H1 (cell line): ENCODE data around the gene GRM1. TPM values are rescaled to one million over a fixed set of nuclear protein-coding genes. Genes with fewer than 3 reads are reported as not detected.

ENCODE experiments used
- CTCF ChIA-PET: fragments of 300-600 bp; sonication (Branson Sonifier 250); formaldehyde crosslinking; loops from one replicate; lab custom pipeline; 2021; ENCODE audit not compliant: partially characterized antibody; lab: Charles Lee
- POLR2A ChIA-PET: fragments of 300-600 bp; sonication (Branson Sonifier 250); formaldehyde crosslinking; loops from one replicate; lab custom pipeline; 2021; ENCODE audit warnings: inconsistent platforms; ENCODE audit not compliant: partially characterized antibody; lab: Charles Lee
- DNase-seq, 2 experiments: peaks; one replicate each; pipeline versions ENCODE4 v3.0.0 to v3.0.0-alpha.2; 2010 to 2022; ENCODE audit warnings: low spot score in 2 of 2, low read depth in 1 of 2, mixed read lengths in 1 of 2
- FAIRE-seq: peaks from 2 replicates; lab custom pipeline; 2011; peaks lifted over from hg19 to GRCh38; lab: Jason Lieb, UNC
- H2AFZ ChIP-seq: 2 replicates; pipeline ENCODE4 v1.8.1; 2012; ENCODE audit warnings: low read length, inconsistent platforms
- H2AK5ac ChIP-seq: 2 replicates; pipeline ENCODE4 v1.6.1; 2013; ENCODE audit warnings: low read depth, low read length
- H2BK120ac ChIP-seq: replicated peaks from 2 replicates; pipeline ENCODE3; 2013; ENCODE audit warnings: low read depth, low read length, inconsistent platforms
- H2BK12ac ChIP-seq: 2 replicates; pipeline ENCODE4 v1.6.1; 2013; ENCODE audit warnings: low read depth, low read length
- H2BK15ac ChIP-seq: 2 replicates; pipeline ENCODE4 v1.6.1; 2013; ENCODE audit warnings: low read length
- H2BK20ac ChIP-seq: 2 replicates; pipeline ENCODE4 v1.6.1; 2013; ENCODE audit warnings: low read length
- H2BK5ac ChIP-seq: 2 replicates; pipeline ENCODE4 v1.6.1; 2013; ENCODE audit warnings: low read depth, low read length
- H3K14ac ChIP-seq: 2 replicates; pipeline ENCODE4 v1.6.1; 2013; ENCODE audit warnings: inconsistent platforms; ENCODE audit not compliant: insufficient read length
- H3K18ac ChIP-seq: 2 replicates; pipeline ENCODE4 v1.6.1; 2013; ENCODE audit warnings: low read length; ENCODE audit errors: extremely low read depth
- H3K23ac ChIP-seq: 2 replicates; pipeline ENCODE4 v1.6.1; 2013; ENCODE audit warnings: inconsistent platforms; ENCODE audit not compliant: insufficient read length
- H3K23me2 ChIP-seq: 2 replicates; pipeline ENCODE4 v1.6.1; 2013; ENCODE audit warnings: low read depth, low read length
- H3K27ac ChIP-seq: 2 replicates; pipeline ENCODE4 v1.6.1; 2011; ENCODE audit warnings: low read depth, low read length, inconsistent platforms
- H3K27me3 ChIP-seq, 4 experiments: replicated peaks in 1 of 4; 1 replicate in 1 of 4; 2 replicates in 3 of 4; pipeline versions ENCODE4 v1.6.1 to v1.8.1; 2011 to 2013; ENCODE audit warnings: low read length in 3 of 4, mild to moderate bottlenecking in 3 of 4, inconsistent platforms in 2 of 4, mixed read lengths in 2 of 4, moderate library complexity in 1 of 4; ENCODE audit not compliant: control insufficient read depth in 3 of 4, insufficient read depth in 3 of 4; ENCODE audit errors: extremely low read depth in 1 of 4
- H3K36me3 ChIP-seq, 4 experiments: 2 replicates each; pipeline versions ENCODE4 v1.6.1 to v1.8.1; 2011 to 2013; ENCODE audit warnings: mild to moderate bottlenecking in 4 of 4, low read length in 3 of 4, moderate library complexity in 2 of 4, control low read depth in 1 of 4, inconsistent platforms in 1 of 4; ENCODE audit not compliant: insufficient read depth in 4 of 4, control insufficient read depth in 2 of 4
- H3K4ac ChIP-seq: replicated peaks from 2 replicates; pipeline ENCODE3; 2013; ENCODE audit warnings: low read length, low read depth, mixed read lengths, inconsistent platforms; ENCODE audit not compliant: insufficient read length
- H3K4me1 ChIP-seq, 4 experiments: replicated peaks in 1 of 4; 1 replicate in 1 of 4; 2 replicates in 3 of 4; pipeline versions ENCODE4 v1.6.1 to v1.8.1; 2011 to 2013; ENCODE audit warnings: low read length in 3 of 4, inconsistent platforms in 2 of 4, mixed read lengths in 1 of 4; ENCODE audit not compliant: insufficient read depth in 4 of 4, control insufficient read depth in 3 of 4
- H3K4me2 ChIP-seq, 2 experiments: 2 replicates each; pipeline versions ENCODE4 v1.6.1 to v1.8.1; 2011 to 2013; ENCODE audit warnings: low read depth in 2 of 2, low read length in 2 of 2, control low read depth in 1 of 2, inconsistent platforms in 1 of 2, mild to moderate bottlenecking in 1 of 2; ENCODE audit not compliant: insufficient read depth in 1 of 2
- H3K4me3 ChIP-seq, 4 experiments: fragments of 200-600, 300-600 bp in 1 of 4; sonication (generic), shearing (Covaris generic), sonication (Bioruptor Twin) in 1 of 4; 2 replicates each; pipeline versions ENCODE4 v1.5.1 to v1.8.1; 2011 to 2016; ENCODE audit warnings: low read length in 4 of 4, low read depth in 3 of 4, control low read depth in 2 of 4, inconsistent platforms in 2 of 4, mild to moderate bottlenecking in 2 of 4, mixed read lengths in 1 of 4, moderate library complexity in 1 of 4; ENCODE audit not compliant: insufficient read depth in 2 of 4; ENCODE audit errors: extremely low read depth in 1 of 4
- H3K56ac ChIP-seq: replicated peaks from 2 replicates; pipeline ENCODE3; 2013; ENCODE audit warnings: low read depth, mild to moderate bottlenecking, mixed read lengths, low read length, inconsistent platforms; ENCODE audit not compliant: insufficient read length
- H3K79me1 ChIP-seq: 2 replicates; pipeline ENCODE4 v1.6.1; 2013; ENCODE audit warnings: low read depth, low read length, control low read depth
- H3K79me2 ChIP-seq, 2 experiments: 2 replicates each; pipeline versions ENCODE4 v1.6.1 to v1.8.1; 2012 to 2013; ENCODE audit warnings: low read length in 2 of 2, mild to moderate bottlenecking in 2 of 2, inconsistent platforms in 1 of 2; ENCODE audit not compliant: insufficient read depth in 2 of 2, control insufficient read depth in 1 of 2
- H3K9ac ChIP-seq, 4 experiments: replicated peaks in 1 of 4; 1 replicate in 1 of 4; 2 replicates in 3 of 4; pipeline versions ENCODE4 v1.6.1 to v1.8.1; 2011 to 2013; ENCODE audit warnings: low read depth in 3 of 4, low read length in 3 of 4, control low read depth in 2 of 4, mild to moderate bottlenecking in 2 of 4, moderate library complexity in 2 of 4, inconsistent platforms in 1 of 4; ENCODE audit errors: extremely low read depth in 1 of 4
- H3K9me3 ChIP-seq, 2 experiments: 2 replicates each; pipeline versions ENCODE4 v1.6.1 to v1.8.1; 2012 to 2013; ENCODE audit warnings: mild to moderate bottlenecking in 2 of 2, moderate library complexity in 2 of 2, control low read depth in 1 of 2, inconsistent platforms in 1 of 2, low read depth in 1 of 2, low read length in 1 of 2, mixed read lengths in 1 of 2; ENCODE audit not compliant: insufficient read depth in 2 of 2
- H4K20me1 ChIP-seq, 2 experiments: replicated peaks in 1 of 2; 2 replicates each; pipeline versions ENCODE3 to v1.8.1; 2011 to 2013; ENCODE audit warnings: inconsistent platforms in 2 of 2, low read length in 2 of 2, mild to moderate bottlenecking in 1 of 2; ENCODE audit not compliant: insufficient read depth in 2 of 2, control insufficient read depth in 1 of 2
- H4K5ac ChIP-seq: 2 replicates; pipeline ENCODE4 v1.6.1; 2013; ENCODE audit warnings: low read length, low read depth, mixed read lengths, inconsistent platforms; ENCODE audit not compliant: insufficient read length
- H4K8ac ChIP-seq: 2 replicates; pipeline ENCODE4 v1.8.0; 2013; ENCODE audit warnings: mild to moderate bottlenecking, moderate library complexity, low read length, inconsistent platforms; ENCODE audit not compliant: insufficient read depth; ENCODE audit errors: extremely low read depth
- H4K91ac ChIP-seq: replicated peaks from 2 replicates; pipeline ENCODE3; 2013; ENCODE audit warnings: low read length, mixed read lengths, inconsistent platforms; ENCODE audit not compliant: insufficient read length
- BCL11A ChIP-seq, 2 experiments: IDR thresholded peaks; one replicate each; pipeline ENCODE4 v1.6.1; 2011; ENCODE audit warnings: low read depth in 2 of 2, low read length in 2 of 2, mild to moderate bottlenecking in 2 of 2
- CBX5 ChIP-seq: fragments of 300-800, 300-1000 bp; sonication (generic); IDR thresholded peaks from 2 replicates; pipeline ENCODE4 v1.7.1; 2016; ENCODE audit warnings: antibody characterized with exemption, low read length, low read depth
- CBX8 ChIP-seq: fragments of 300-800, 300-1000 bp; sonication (generic); IDR thresholded peaks from 2 replicates; pipeline ENCODE4 v1.7.1; 2016; ENCODE audit warnings: low read depth, low read length, borderline replicate concordance
- EZH2 ChIP-seq: fragments of 200-600 bp; sonication (generic); IDR thresholded peaks from 2 replicates; pipeline ENCODE4 v1.7.1; 2012; ENCODE audit warnings: low read depth, mild to moderate bottlenecking, moderate library complexity, low read length, inconsistent platforms; ENCODE audit not compliant: severe bottlenecking
- HDAC6 ChIP-seq: IDR thresholded peaks from one replicate; pipeline ENCODE4 v1.7.1; 2012; ENCODE audit warnings: low read depth, mild to moderate bottlenecking, inconsistent platforms, low read length, moderate library complexity
- JUND ChIP-seq: IDR thresholded peaks from 2 replicates; pipeline ENCODE4 v1.6.1; 2011; ENCODE audit warnings: mild to moderate bottlenecking, improper control_type of control experiment, low read length
- KDM5A ChIP-seq: fragments of 200-600 bp; IDR thresholded peaks from 2 replicates; pipeline ENCODE4 v1.7.1; 2012; ENCODE audit warnings: mild to moderate bottlenecking, low read length, inconsistent platforms, mixed read lengths
- POLR2A ChIP-seq, 2 experiments: IDR thresholded peaks; 1 replicate in 1 of 2; 2 replicates in 1 of 2; pipeline ENCODE4 v1.6.1; 2011; ENCODE audit warnings: low read depth in 2 of 2, low read length in 2 of 2, mild to moderate bottlenecking in 2 of 2; ENCODE audit errors: control extremely low read depth in 1 of 2
- POLR2AphosphoS5 ChIP-seq: IDR thresholded peaks from 2 replicates; pipeline ENCODE4 v1.6.1; 2011; ENCODE audit warnings: low read depth, low read length
- RNF2 ChIP-seq: fragments of 200-900, 300-1000 bp; sonication (generic); IDR thresholded peaks from 2 replicates; pipeline ENCODE4 v1.7.1; 2016; ENCODE audit warnings: borderline replicate concordance, low read depth, mild to moderate bottlenecking, antibody characterized with exemption, low read length; ENCODE audit not compliant: poor library complexity, severe bottlenecking; ENCODE audit errors: missing control alignments
- SIN3A ChIP-seq, 2 experiments: IDR thresholded peaks in 1 of 2; conservative IDR thresholded peaks in 1 of 2; 2 replicates each; pipeline ENCODE4 v1.6.1; 2011 to 2012; ENCODE audit warnings: low read length in 2 of 2, improper control_type of control experiment in 1 of 2, low read depth in 1 of 2, mild to moderate bottlenecking in 1 of 2
- TAF7 ChIP-seq: optimal IDR thresholded peaks from 2 replicates; pipeline ENCODE3; 2011; ENCODE audit warnings: low read depth, mild to moderate bottlenecking, inconsistent platforms, low read length, moderate library complexity, borderline replicate concordance
- WGBS, 2 experiments: shearing (Covaris generic) in 1 of 2; methylation state at CpG; one replicate each; pipeline versions ENCODE4 v1.1.6 to v1.1.7; 2013 to 2015; ENCODE audit warnings: low lambda C conversion rate in 2 of 2, mixed read lengths in 2 of 2, inconsistent platforms in 1 of 2, low coverage in 1 of 2, missing lambda C conversion rate in 1 of 2; ENCODE audit not compliant: insufficient replicate concordance in 2 of 2, insufficient coverage in 1 of 2, insufficient read length in 1 of 2; ENCODE audit errors: extremely low coverage in 1 of 2, missing lambda C conversion rate in 1 of 2; 5-methylcytosine and 5-hydroxymethylcytosine counted together
- polyA plus RNA-seq, 7 experiments: library from polyadenylated mRNA; depleted of rRNA in 3 of 7; stranded (reverse) in 5 of 7; unstranded in 2 of 7; fragments of >200 nt in 5 of 7; fragments of 200-250 nt in 2 of 7; gene quantifications; 1 replicate in 5 of 7; 2 replicates in 1 of 7; 4 replicates in 1 of 7; pipeline versions ENCODE4 v1.2.1 to v1.2.3, GENCODE V29; 2011 to 2013; ENCODE audit warnings: missing spikeins in 2 of 7, mixed read lengths in 2 of 7
- total RNA-seq: library from RNA; stranded (reverse); fragmentation: NEBNext Ultra II Directional; extraction: Animal tissue kit (Norgen Biotek cat#: 25700); gene quantifications from 2 replicates; pipeline ENCODE4 v1.2.1, GENCODE V29; 2021

Gene GRM1
- total and polyA plus RNA-seq, 2 of the 8 experiments (the other 6 are each of a cell fraction or from before 2014, with no cell fraction given), result 0.15 to 1.3 TPM

- no peaks in the 10 kb centered on the region for H3K27me3 ChIP-seq
- TF ChIP-seq RNF2 (no peak), SIN3A (conservative IDR thresholded peaks at IDR 0.05 in 1 of 2, IDR thresholded peaks at IDR 0.05 in 1 of 2; ENCODE audit: low read depth in 1 of 2, low read length in 2 of 2) (no peak), CBX8 (no peak), TAF7 (no peak), KDM5A (no peak), BCL11A (IDR thresholded peaks at IDR 0.05; ENCODE audit: low read depth in 2 of 2, low read length in 2 of 2) (no peak), HDAC6 (no peak), EZH2 (no peak), POLR2AphosphoS5 (no peak), CBX5 (no peak), JUND (no peak), POLR2A (IDR thresholded peaks at IDR 0.05; ENCODE audit: control extremely low read depth in 1 of 2, low read depth in 2 of 2, low read length in 2 of 2) (no peak)
- H3K4me3 ChIP-seq, result no peak overlapping the region
- H3K36me3 ChIP-seq, result no peaks in the 10 kb centered on the region
- H3K56ac ChIP-seq, result no peak overlapping the region
- no peaks in the 10 kb centered on the region for H3K79me2 ChIP-seq
- no peak overlapping the region for H3K4ac ChIP-seq
- no peak overlapping the region for H2BK120ac ChIP-seq
- H3K27ac ChIP-seq, result no peak overlapping the region
- DNase-seq, result no peak
- no peaks in the 10 kb centered on the region for H4K20me1 ChIP-seq
- no peaks in the 10 kb centered on the region for H3K9me3 ChIP-seq
- H4K8ac ChIP-seq, result no peak overlapping the region
- H2BK20ac ChIP-seq, result no peak overlapping the region
- no peaks in the 10 kb centered on the region for H3K79me1 ChIP-seq
- no peak overlapping the region for H3K23ac ChIP-seq
- no peak overlapping the region for H4K5ac ChIP-seq
- FAIRE-seq, result no peak
- H3K9ac ChIP-seq, result no peak overlapping the region
- no peak overlapping the region for H2BK5ac ChIP-seq
- CTCF ChIA-PET, result interaction anchor here (0.9 kb wide), 1 partner anchor 12 kb away, joined by 3 read pairs; no protein-coding TSS in a partner anchor
- no peak overlapping the region for H3K14ac ChIP-seq
- no peak overlapping the region for H4K91ac ChIP-seq
- no peaks in the 10 kb centered on the region for H3K23me2 ChIP-seq
- 92% methylated on average over 1 of the region's 1 CpG; no CpG with 5 or more reads in 1 of the 2 experiments for WGBS, 2 experiments
- H2BK12ac ChIP-seq, result no peak overlapping the region
- no peak overlapping the region for H2BK15ac ChIP-seq
- 0 out of 2 replicates have a peak overlapping the region, but pooled peaks have one; percentile 37 for H2AFZ ChIP-seq
- H3K18ac ChIP-seq, result no peak overlapping the region
- no peaks in the 10 kb centered on the region for H3K4me1 ChIP-seq
- POLR2A ChIA-PET, result no interaction called here
- no peak overlapping the region for H2AK5ac ChIP-seq
- no peak overlapping the region for H3K4me2 ChIP-seq
These were observed 394.0 kb downstream of the GRM1 start for GRCh38 chr6:146422789-146423375.
